Transverse colon (tissue), 4 donors: ENCODE measurements around the gene ETV6. TPM values are rescaled to one million over a fixed set of nuclear protein-coding genes. Genes with fewer than 3 reads are reported as not detected.

Source experiments
- DNase-seq: peaks from one replicate; pipeline ENCODE4 v3.0.0-alpha.2; 2019
- H3K27ac ChIP-seq, 4 donors: fragments of 200-600 bp; sonication (generic); 2 replicates each; pipeline ENCODE4 v1.5.1; 2016 to 2018; ENCODE audit warnings: inconsistent platforms in 4 of 4
- H3K27me3 ChIP-seq: fragments of 200-600 bp; sonication (generic); 2 replicates; pipeline ENCODE4 v1.5.1; 2017; ENCODE audit warnings: inconsistent platforms
- H3K36me3 ChIP-seq, 4 donors: fragments of 200-600 bp; sonication (generic); 2 replicates each; pipeline ENCODE4 v1.5.1; 2017 to 2019; ENCODE audit warnings: inconsistent platforms in 4 of 4
- H3K4me1 ChIP-seq, 4 donors: fragments of 200-600 bp; sonication (generic); 2 replicates each; pipeline ENCODE4 v1.5.1; 2017 to 2020; ENCODE audit warnings: inconsistent platforms in 4 of 4
- H3K4me3 ChIP-seq, 4 donors: fragments of 200-600 bp; sonication (generic); 1 replicate in 1 of 4; 2 replicates in 3 of 4; pipeline versions ENCODE4 v1.5.1 to v1.6.1; 2017 to 2019; ENCODE audit warnings: inconsistent platforms in 4 of 4
- H3K9me3 ChIP-seq, 2 donors: fragments of 200-600 bp; sonication (generic); 2 replicates each; pipeline ENCODE4 v1.5.1; 2017 to 2019; ENCODE audit warnings: inconsistent platforms in 2 of 2
- CTCF ChIP-seq, 5 experiments: fragments of 200-600 bp in 3 of 5; fragments of 450-650 bp in 2 of 5; sonication (generic) in 3 of 5; IDR thresholded peaks; 1 replicate in 2 of 5; 2 replicates in 3 of 5; pipeline ENCODE4 v1.5.1; 2016 to 2017; ENCODE audit warnings: antibody characterized with exemption in 5 of 5, inconsistent platforms in 3 of 5, mild to moderate bottlenecking in 2 of 5, moderate library complexity in 1 of 5
- EP300 ChIP-seq: sonication (generic); formaldehyde crosslinking; IDR thresholded peaks from one replicate; pipeline ENCODE4 v1.6.1; 2017; ENCODE audit warnings: antibody characterized with exemption, low read depth
- POLR2A ChIP-seq: fragments of 450-650 bp; IDR thresholded peaks from one replicate; pipeline ENCODE4 v1.6.1; 2016; ENCODE audit warnings: antibody characterized with exemption, mild to moderate bottlenecking, moderate library complexity
- POLR2AphosphoS5 ChIP-seq, 3 donors: sonication (generic); formaldehyde crosslinking; IDR thresholded peaks; one replicate each; pipeline ENCODE4 v1.6.1; 2016; ENCODE audit warnings: antibody characterized with exemption in 3 of 3
- WGBS, 2 donors: methylation state at CpG; one replicate each; pipeline ENCODE4 v1.1.5; 2018; ENCODE audit warnings: low coverage in 1 of 2; 5-methylcytosine and 5-hydroxymethylcytosine counted together
- in situ Hi-C, 4 donors: fragments of 200-750 bp; cut with MboI; loops; one replicate each; pipeline versions ENCODE4 v1.15.0 to v1.15.1; 2017; ENCODE audit warnings: low sequenced_read_pairs in 3 of 4, low pct_ligation_motif_present in 1 of 4, low pct_unique_long_range_greater_than_20kb in 1 of 4
- intact Hi-C: fragments of 100-400 bp; cut with DNase I; formaldehyde crosslinking; loops from one replicate; pipeline ENCODE4 v1.15.1; 2023; ENCODE audit warnings: low total_unique reads
- total RNA-seq, 4 donors: library from RNA; depleted of rRNA; stranded (reverse); fragments of >200 nt; gene quantifications; one replicate each; pipeline ENCODE4 v1.1.0, GENCODE V29; 2016

Gene ETV6
- total RNA-seq, 4 donors from 2014 or later = 19.9 to 47.9 (median 41.0) TPM

- Histone ChIP-seq H3K36me3 (peaks cover 0 to 44% (median 11%) of the 10 kb centered on the region in 4 donors), H3K4me1 (peaks cover 11 to 16% (median 13%) of the 10 kb centered on the region in 4 donors), H3K27ac (no peak overlapping the region), H3K27me3 (no peaks in the 10 kb centered on the region), H3K4me3 (no peak overlapping the region), H3K9me3 (peaks cover 4 to 12% of the 10 kb centered on the region in 2 donors)
- intact Hi-C loops = no loop called here
- in situ Hi-C loops = no loop called here
- DNase-seq = no peak
- 96 to 100% methylated on average over 1 of the region's 1 CpG for WGBS, 2 donors
- no peak for TF ChIP-seq POLR2A
- TF ChIP-seq EP300 = no peak
- no peak for TF ChIP-seq POLR2AphosphoS5 (IDR thresholded peaks at IDR 0.05)
- no peak for TF ChIP-seq CTCF (IDR thresholded peaks at IDR 0.05)
Measured at GRCh38 chr12:11868027-11868426, 218.6 kb downstream of the ETV6 start.

- TF ChIP-seq POLR2A (no peak), CTCF (IDR thresholded peaks at IDR 0.05) (no peak), POLR2AphosphoS5 (IDR thresholded peaks at IDR 0.05) (no peak), EP300 (no peak)
- H3K4me3 ChIP-seq = no peak overlapping the region
- H3K27me3 ChIP-seq = no peaks in the 10 kb centered on the region
- intact Hi-C loops = no loop called here
- peaks cover 4 to 12% of the 10 kb centered on the region in 2 donors for H3K9me3 ChIP-seq
- peaks cover 0 to 44% (median 11%) of the 10 kb centered on the region in 4 donors for H3K36me3 ChIP-seq
- H3K27ac ChIP-seq = no peak overlapping the region
- 97% methylated on average over 18 of the region's 18 CpGs; no CpG with 5 or more reads in 1 of the 2 donors for WGBS, 2 donors
- no peak for DNase-seq
- in situ Hi-C loops = no loop called here
- peaks cover 0 to 3% (median 1%) of the 10 kb centered on the region in 4 donors for H3K4me1 ChIP-seq
Measured at GRCh38 chr12:11869406-11869805, 219.9 kb downstream of the ETV6 start.

GRCh38 chr12:11870041-11870451, 220.6 kb downstream of the ETV6 start:
- in situ Hi-C loops = no loop called here
- H3K4me3 ChIP-seq = no peak overlapping the region
- no peak overlapping the region for H3K27ac ChIP-seq

GRCh38 chr12:11872055-11872454, 222.6 kb downstream of the ETV6 start:
- in situ Hi-C loops = no loop called here

More at GRCh38 chr12:11870041-11870451, 220.6 kb downstream of the ETV6 start:
- TF ChIP-seq POLR2AphosphoS5 (IDR thresholded peaks at IDR 0.05) (no peak), POLR2A (no peak), CTCF (IDR thresholded peaks at IDR 0.05) (no peak), EP300 (no peak)
- 93 to 95% methylated on average over 3 to 8 of the region's 8 CpGs for WGBS, 2 donors
- DNase-seq = no peak
- Histone ChIP-seq H3K9me3 (peaks cover 4 to 12% of the 10 kb centered on the region in 2 donors), H3K4me1 (peaks cover 0 to 4% (median under 1%) of the 10 kb centered on the region in 4 donors), H3K36me3 (peaks cover 0 to 44% (median 11%) of the 10 kb centered on the region in 4 donors), H3K27me3 (no peaks in the 10 kb centered on the region)
- intact Hi-C loops = no loop called here

More at GRCh38 chr12:11872055-11872454, 222.6 kb downstream of the ETV6 start:
- WGBS, 2 donors = 64 to 74% methylated on average over 3 to 4 of the region's 4 CpGs
- Histone ChIP-seq H3K27me3 (no peaks in the 10 kb centered on the region), H3K27ac (no peak overlapping the region), H3K4me3 (no peak overlapping the region), H3K36me3 (peaks cover 0 to 32% (median 9%) of the 10 kb centered on the region in 4 donors), H3K4me1 (peaks cover 7 to 24% (median 16%) of the 10 kb centered on the region in 4 donors), H3K9me3 (no peaks in the 10 kb centered on the region)
- TF ChIP-seq EP300 (no peak), CTCF (IDR thresholded peaks at IDR 0.05) (no peak), POLR2A (no peak), POLR2AphosphoS5 (IDR thresholded peaks at IDR 0.05) (no peak)
- intact Hi-C loops = no loop called here
- no peak for DNase-seq
